Suprapubic skin (tissue), 4 donors: ENCODE data around the gene OSBP2.

ENCODE experiments used
- POLR2A ChIP-seq, 2 donors: fragments of 450-650 bp; IDR thresholded peaks; one replicate each; pipeline ENCODE4 v1.6.1; 2017; ENCODE audit warnings: antibody characterized with exemption in 2 of 2, mild to moderate bottlenecking in 2 of 2, moderate library complexity in 2 of 2
- POLR2AphosphoS5 ChIP-seq, 3 donors: sonication (generic); formaldehyde crosslinking; IDR thresholded peaks; one replicate each; pipeline ENCODE4 v1.6.1; 2017; ENCODE audit warnings: antibody characterized with exemption in 3 of 3
- TF ChIP-seq, protein P1 (sequence below), 2 donors: fragments of 200-600 bp in 1 of 2; fragments of 450-650 bp in 1 of 2; sonication (generic) in 1 of 2; IDR thresholded peaks; one replicate each; pipeline ENCODE4 v1.5.1; 2016 to 2019; ENCODE audit warnings: antibody characterized with exemption in 2 of 2, mild to moderate bottlenecking in 1 of 2, moderate library complexity in 1 of 2

DNA sequence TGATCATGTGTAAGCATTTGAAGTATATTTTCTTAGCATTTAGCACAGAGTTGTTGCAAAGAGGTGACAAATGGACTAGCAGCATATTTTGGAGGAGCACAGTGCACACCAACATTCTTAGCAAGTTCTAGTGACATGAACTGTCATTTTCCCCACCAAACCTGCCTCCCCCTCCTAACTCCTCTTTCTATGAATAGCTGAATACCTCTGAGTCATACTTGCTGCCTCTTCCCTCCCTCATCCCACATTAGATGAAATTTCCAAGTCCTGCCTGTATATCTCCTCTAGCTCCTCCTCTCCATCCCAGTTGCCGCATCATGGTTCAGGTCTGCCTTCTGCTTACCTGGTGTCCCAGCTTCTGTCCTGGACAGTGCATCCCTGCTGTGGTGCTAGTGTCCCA, 7.2 kb downstream of the OSBP2 start:
- TF ChIP-seq, protein P1, sequence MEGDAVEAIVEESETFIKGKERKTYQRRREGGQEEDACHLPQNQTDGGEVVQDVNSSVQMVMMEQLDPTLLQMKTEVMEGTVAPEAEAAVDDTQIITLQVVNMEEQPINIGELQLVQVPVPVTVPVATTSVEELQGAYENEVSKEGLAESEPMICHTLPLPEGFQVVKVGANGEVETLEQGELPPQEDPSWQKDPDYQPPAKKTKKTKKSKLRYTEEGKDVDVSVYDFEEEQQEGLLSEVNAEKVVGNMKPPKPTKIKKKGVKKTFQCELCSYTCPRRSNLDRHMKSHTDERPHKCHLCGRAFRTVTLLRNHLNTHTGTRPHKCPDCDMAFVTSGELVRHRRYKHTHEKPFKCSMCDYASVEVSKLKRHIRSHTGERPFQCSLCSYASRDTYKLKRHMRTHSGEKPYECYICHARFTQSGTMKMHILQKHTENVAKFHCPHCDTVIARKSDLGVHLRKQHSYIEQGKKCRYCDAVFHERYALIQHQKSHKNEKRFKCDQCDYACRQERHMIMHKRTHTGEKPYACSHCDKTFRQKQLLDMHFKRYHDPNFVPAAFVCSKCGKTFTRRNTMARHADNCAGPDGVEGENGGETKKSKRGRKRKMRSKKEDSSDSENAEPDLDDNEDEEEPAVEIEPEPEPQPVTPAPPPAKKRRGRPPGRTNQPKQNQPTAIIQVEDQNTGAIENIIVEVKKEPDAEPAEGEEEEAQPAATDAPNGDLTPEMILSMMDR (IDR thresholded peaks at IDR 0.05), result no peak
- TF ChIP-seq POLR2A (IDR thresholded peaks at IDR 0.05), result no peak
- TF ChIP-seq POLR2AphosphoS5 (IDR thresholded peaks at IDR 0.05), result no peak
